HCT116 (cell line): Measurements from ENCODE around the gene LEMD1. TPM values are rescaled to one million over a fixed set of nuclear protein-coding genes. Genes with fewer than 3 reads are reported as not detected.
A peak's percentile ranks its signal among the peaks of the same experiment; 100 is the strongest.

Source experiments
- ATAC-seq: fragments of 200-7000 bp; cut with Tn5 transposase; 2 replicates; pipeline ENCODE4 v1.9.1; 2020; ENCODE audit warnings: mild to moderate bottlenecking, moderate library complexity
- BruUV-seq: library from RNA; stranded (reverse); fragments of 400-500 nt; replicated peaks from 2 replicates; lab custom pipeline; 2021; lab: Mats Ljungman, UMichigan
- CTCF ChIA-PET: fragments of 300-600 bp; sonication (Branson Sonifier 250); formaldehyde crosslinking; loops from one replicate; lab custom pipeline; 2021; ENCODE audit warnings: antibody characterized with exemption; lab: Charles Lee
- POLR2A ChIA-PET: fragments of 300-600, 350-600 bp; sonication (Branson Sonifier 250); formaldehyde crosslinking; loops from one replicate; lab custom pipeline; 2021; ENCODE audit warnings: antibody characterized with exemption; lab: Charles Lee
- RAD21 ChIA-PET, 2 experiments: fragments of 300-600 bp; sonication (Branson Sonifier 250); formaldehyde crosslinking; loops; one replicate each; lab custom pipeline; 2023; ENCODE audit warnings: low total read pairs in 2 of 2; ENCODE audit not compliant: uncharacterized antibody in 2 of 2, unreplicated experiment in 2 of 2, low non-redundant PET in 1 of 2; lab: Charles Lee
- DNase-seq: peaks from one replicate; pipeline ENCODE4 v3.0.0-alpha.2; 2010; ENCODE audit warnings: low read depth, low spot score
- H2AFZ ChIP-seq: fragments of 200-600 bp; shearing (Covaris generic), sonication (generic); 2 replicates; pipeline ENCODE4 v1.6.1; 2017; ENCODE audit warnings: low read depth, mixed run types, mixed read lengths, antibody characterized with exemption, low read length; ENCODE audit not compliant: poor library complexity, severe bottlenecking
- H3K27ac ChIP-seq: 2 replicates; pipeline ENCODE4 v1.5.1; 2012; ENCODE audit warnings: low read depth, low read length
- H3K27me3 ChIP-seq: fragments of 200-600 bp; sonication (generic); 2 replicates; pipeline ENCODE4 v1.6.1; 2016; ENCODE audit warnings: mixed run types, low read length, mixed read lengths; ENCODE audit not compliant: insufficient read depth
- H3K36me3 ChIP-seq, 2 experiments: fragments of 200-500 bp in 1 of 2; fragments of 200-600 bp in 1 of 2; sonication (Bioruptor generic) in 1 of 2; sonication (generic) in 1 of 2; 2 replicates each; pipeline versions ENCODE4 v1.5.1 to v1.6.1; 2014 to 2016; ENCODE audit warnings: low read length in 2 of 2, inconsistent platforms in 1 of 2, mixed read lengths in 1 of 2, mixed run types in 1 of 2; ENCODE audit not compliant: insufficient read depth in 2 of 2, control insufficient read depth in 1 of 2
- H3K4me1 ChIP-seq, 2 experiments: fragments of 200-600 bp in 1 of 2; sonication (generic) in 1 of 2; 2 replicates each; pipeline versions ENCODE4 v1.5.1 to v1.6.1; 2012 to 2017; ENCODE audit warnings: low read length in 2 of 2, inconsistent platforms in 1 of 2, mild to moderate bottlenecking in 1 of 2, mixed read lengths in 1 of 2, mixed run types in 1 of 2, moderate library complexity in 1 of 2; ENCODE audit not compliant: insufficient read depth in 2 of 2, control insufficient read depth in 1 of 2
- H3K4me2 ChIP-seq: fragments of 200-600 bp; sonication (generic); 2 replicates; pipeline ENCODE4 v1.6.1; 2017; ENCODE audit warnings: mixed run types, low read length, mixed read lengths
- H3K4me3 ChIP-seq, 2 experiments: fragments of 200-600 bp in 1 of 2; sonication (generic) in 1 of 2; replicated peaks in 1 of 2; 2 replicates each; pipeline ENCODE4 v1.5.1; 2011 to 2016; ENCODE audit warnings: low read length in 2 of 2, control low read depth in 1 of 2, low read depth in 1 of 2, mild to moderate bottlenecking in 1 of 2, mixed read lengths in 1 of 2, mixed run types in 1 of 2
- H3K79me2 ChIP-seq: fragments of 200-600 bp; sonication (generic); 2 replicates; pipeline ENCODE4 v1.6.1; 2017; ENCODE audit warnings: mild to moderate bottlenecking, mixed run types, low read length, moderate library complexity, mixed read lengths; ENCODE audit not compliant: insufficient read depth
- H3K9ac ChIP-seq: fragments of 200-600 bp; sonication (generic); 2 replicates; pipeline ENCODE4 v1.6.1; 2016; ENCODE audit warnings: low read length, mixed read lengths
- H3K9me2 ChIP-seq: fragments of 200-600 bp; sonication (generic), shearing (Covaris generic); 2 replicates; pipeline ENCODE4 v1.6.1; 2017; ENCODE audit warnings: mixed run types, mild to moderate bottlenecking, moderate library complexity; ENCODE audit not compliant: insufficient read depth
- H3K9me3 ChIP-seq, 2 experiments: fragments of 200-500 bp in 1 of 2; fragments of 200-600 bp in 1 of 2; sonication (Bioruptor generic) in 1 of 2; sonication (generic) in 1 of 2; 2 replicates each; pipeline ENCODE4 v1.6.1; 2014 to 2017; ENCODE audit warnings: low read length in 2 of 2, mixed read lengths in 2 of 2, inconsistent platforms in 1 of 2, low read depth in 1 of 2, mild to moderate bottlenecking in 1 of 2, mixed run types in 1 of 2, moderate library complexity in 1 of 2; ENCODE audit not compliant: control insufficient read depth in 1 of 2, insufficient read depth in 1 of 2
- H4K20me1 ChIP-seq: fragments of 200-600 bp; sonication (generic), shearing (Covaris generic); 2 replicates; pipeline ENCODE4 v1.6.1; 2017; ENCODE audit warnings: mixed run types, mild to moderate bottlenecking, moderate library complexity; ENCODE audit not compliant: insufficient read depth
- ATF3 ChIP-seq: IDR thresholded peaks from 2 replicates; pipeline ENCODE4 v1.6.1; 2012
- EGR1 ChIP-seq: IDR thresholded peaks from 2 replicates; pipeline ENCODE4 v1.6.1; 2012; ENCODE audit warnings: low read depth
- ELF1 ChIP-seq: IDR thresholded peaks from 2 replicates; pipeline ENCODE4 v1.6.1; 2012; ENCODE audit warnings: low read depth, borderline replicate concordance
- EZH2 ChIP-seq: fragments of 200-600 bp; sonication (generic); IDR thresholded peaks from 2 replicates; pipeline ENCODE4 v1.6.1; 2017; ENCODE audit warnings: antibody characterized with exemption, mixed run types
- EZH2phosphoT487 ChIP-seq: fragments of 200-600 bp; IDR thresholded peaks from 2 replicates; pipeline ENCODE4 v1.6.1; 2018; ENCODE audit warnings: antibody characterized with exemption, borderline replicate concordance
- FOSL1 ChIP-seq: IDR thresholded peaks from 2 replicates; pipeline ENCODE4 v1.6.1; 2012; ENCODE audit warnings: low read depth
- JUND ChIP-seq: IDR thresholded peaks from 2 replicates; pipeline ENCODE4 v1.6.1; 2012
- POLR2AphosphoS5 ChIP-seq: IDR thresholded peaks from 2 replicates; pipeline ENCODE4 v1.6.1; 2011; ENCODE audit warnings: mild to moderate bottlenecking, low read depth, low read length, moderate library complexity
- RAD21 ChIP-seq: IDR thresholded peaks from 2 replicates; pipeline ENCODE4 v1.6.1; 2012; ENCODE audit warnings: low read depth, mild to moderate bottlenecking
- SP1 ChIP-seq: IDR thresholded peaks from 2 replicates; pipeline ENCODE4 v1.6.1; 2012; ENCODE audit warnings: low read depth
- SRF ChIP-seq: IDR thresholded peaks from 2 replicates; pipeline ENCODE4 v1.6.1; 2012; ENCODE audit warnings: low read depth
- TCF7L2 ChIP-seq: IDR thresholded peaks from 2 replicates; pipeline ENCODE4 v1.7.0; 2011; ENCODE audit warnings: borderline replicate concordance, inconsistent platforms; ENCODE audit not compliant: insufficient read depth, insufficient read length; ENCODE audit errors: extremely low read depth
- ZBTB33 ChIP-seq: IDR thresholded peaks from 2 replicates; pipeline ENCODE4 v1.6.1; 2011; ENCODE audit warnings: mild to moderate bottlenecking, low read length, moderate library complexity; ENCODE audit not compliant: insufficient replicate concordance; ENCODE audit errors: extremely low read depth
- ZFX ChIP-seq: fragments of 450-650 bp; IDR thresholded peaks from 2 replicates; pipeline ENCODE4 v1.6.1; 2017
- intact Hi-C: fragments of 100-400 bp; cut with micrococcal nuclease; formaldehyde crosslinking; loops from 2 replicates; pipeline ENCODE4 v1.10.0; 2022
- total RNA-seq: library from RNA; stranded (reverse); gene quantifications from one replicate; pipeline ENCODE4 v1.2.1, GENCODE V29; 2021; ENCODE audit not compliant: unreplicated experiment
- TF ChIP-seq, protein P1 (sequence below), 3 experiments: fragments of 200-600 bp in 1 of 3; sonication (generic) in 1 of 3; IDR thresholded peaks in 2 of 3; conservative IDR thresholded peaks in 1 of 3; 2 replicates each; pipeline ENCODE4 v1.5.1; 2012 to 2017; ENCODE audit warnings: low read depth in 2 of 3, low read length in 2 of 3, antibody characterized with exemption in 1 of 3, borderline replicate concordance in 1 of 3, control low read depth in 1 of 3, mild to moderate bottlenecking in 1 of 3, mixed read lengths in 1 of 3, mixed run types in 1 of 3, moderate library complexity in 1 of 3; ENCODE audit not compliant: insufficient read depth in 1 of 3

Gene LEMD1
- total RNA-seq, 1 experiment from 2014 or later: 11.9 TPM

GRCh38 chr1:205443585-205444299 is 21.9 kb upstream of the LEMD1 start:
- ChIA-PET CTCF (no interaction called here), POLR2A (interaction anchor here (3.1 kb wide), 1 partner anchor 7 kb away, joined by 18 read pairs; no protein-coding TSS in a partner anchor)
- no peak for ATAC-seq

More at GRCh38 chr1:205443585-205444299, 21.9 kb upstream of the LEMD1 start:
- 0 out of 2 replicates have a peak overlapping the region, but pooled peaks have one; percentile 52 for H3K9ac ChIP-seq
- H3K27me3 ChIP-seq: no peaks in the 10 kb centered on the region
- H3K9me2 ChIP-seq: no peaks in the 10 kb centered on the region
- peaks cover 0 to 8% of the 10 kb centered on the region in 2 experiments; a peak in 1 of 4 replicates for H3K36me3 ChIP-seq
- peaks cover 72 to 100% of the 10 kb centered on the region in 2 experiments for H3K4me1 ChIP-seq
- no TSS peak for BruUV-seq
- no peak overlapping the region for H2AFZ ChIP-seq
- intact Hi-C loops: loop anchor here (5.0 kb wide), 1 partner anchor 44 kb away; no protein-coding TSS in a partner anchor
- 0 out of 2 replicates have a peak overlapping the region, but pooled peaks have one; percentile 72 for H3K4me2 ChIP-seq
- no peaks in the 10 kb centered on the region for H3K9me3 ChIP-seq
- H3K4me3 ChIP-seq: no peak overlapping the region
- TF ChIP-seq POLR2AphosphoS5 (no peak), FOSL1 (no peak), ZBTB33 (no peak), SRF (no peak), ELF1 (no peak), SP1 (no peak), TCF7L2 (no peak), RAD21 (no peak), EZH2 (no peak), ATF3 (no peak), ZFX (no peak), EGR1 (no peak), EZH2phosphoT487 (no peak), JUND (no peak)
- TF ChIP-seq, protein P1, sequence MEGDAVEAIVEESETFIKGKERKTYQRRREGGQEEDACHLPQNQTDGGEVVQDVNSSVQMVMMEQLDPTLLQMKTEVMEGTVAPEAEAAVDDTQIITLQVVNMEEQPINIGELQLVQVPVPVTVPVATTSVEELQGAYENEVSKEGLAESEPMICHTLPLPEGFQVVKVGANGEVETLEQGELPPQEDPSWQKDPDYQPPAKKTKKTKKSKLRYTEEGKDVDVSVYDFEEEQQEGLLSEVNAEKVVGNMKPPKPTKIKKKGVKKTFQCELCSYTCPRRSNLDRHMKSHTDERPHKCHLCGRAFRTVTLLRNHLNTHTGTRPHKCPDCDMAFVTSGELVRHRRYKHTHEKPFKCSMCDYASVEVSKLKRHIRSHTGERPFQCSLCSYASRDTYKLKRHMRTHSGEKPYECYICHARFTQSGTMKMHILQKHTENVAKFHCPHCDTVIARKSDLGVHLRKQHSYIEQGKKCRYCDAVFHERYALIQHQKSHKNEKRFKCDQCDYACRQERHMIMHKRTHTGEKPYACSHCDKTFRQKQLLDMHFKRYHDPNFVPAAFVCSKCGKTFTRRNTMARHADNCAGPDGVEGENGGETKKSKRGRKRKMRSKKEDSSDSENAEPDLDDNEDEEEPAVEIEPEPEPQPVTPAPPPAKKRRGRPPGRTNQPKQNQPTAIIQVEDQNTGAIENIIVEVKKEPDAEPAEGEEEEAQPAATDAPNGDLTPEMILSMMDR (IDR thresholded peaks at IDR 0.05 in 2 of 3, conservative IDR thresholded peaks at IDR 0.05 in 1 of 3; ENCODE audit: borderline replicate concordance in 1 of 3, insufficient read depth in 1 of 3, low read depth in 2 of 3, low read length in 2 of 3): no peak
- RAD21 ChIA-PET: no interaction called here
- no peaks in the 10 kb centered on the region for H4K20me1 ChIP-seq
- H3K79me2 ChIP-seq: peaks cover 19% of the 10 kb centered on the region
- no peak for DNase-seq
- H3K27ac ChIP-seq: peak overlapping the region; percentile 80; the same call in 1 of the 2 replicates
